LoVo (cell line): ENCODE results near the gene BRD4.

Experiments
- DNase-seq: peaks from one replicate; pipeline ENCODE4 v3.0.0-alpha.2; 2016; ENCODE audit warnings: low spot score

Gene BRD4

GRCh38 chr19:15194938-15195337 lies 137.4 kb downstream of the BRD4 start:
- DNase-seq = no peak

GRCh38 chr19:15191982-15192381 lies 140.4 kb downstream of the BRD4 start:
- DNase-seq = no peak

- DNase-seq = no peak
Observed at GRCh38 chr19:15191514-15191913, 140.8 kb downstream of the BRD4 start.

GRCh38 chr19:15188851-15189250 lies 143.5 kb downstream of the BRD4 start:
- DNase-seq = no peak

GRCh38 chr19:15187026-15188007 lies 145.0 kb downstream of the BRD4 start:
- no peak for DNase-seq
